ENCODE data around the gene M6PR.

DNA sequence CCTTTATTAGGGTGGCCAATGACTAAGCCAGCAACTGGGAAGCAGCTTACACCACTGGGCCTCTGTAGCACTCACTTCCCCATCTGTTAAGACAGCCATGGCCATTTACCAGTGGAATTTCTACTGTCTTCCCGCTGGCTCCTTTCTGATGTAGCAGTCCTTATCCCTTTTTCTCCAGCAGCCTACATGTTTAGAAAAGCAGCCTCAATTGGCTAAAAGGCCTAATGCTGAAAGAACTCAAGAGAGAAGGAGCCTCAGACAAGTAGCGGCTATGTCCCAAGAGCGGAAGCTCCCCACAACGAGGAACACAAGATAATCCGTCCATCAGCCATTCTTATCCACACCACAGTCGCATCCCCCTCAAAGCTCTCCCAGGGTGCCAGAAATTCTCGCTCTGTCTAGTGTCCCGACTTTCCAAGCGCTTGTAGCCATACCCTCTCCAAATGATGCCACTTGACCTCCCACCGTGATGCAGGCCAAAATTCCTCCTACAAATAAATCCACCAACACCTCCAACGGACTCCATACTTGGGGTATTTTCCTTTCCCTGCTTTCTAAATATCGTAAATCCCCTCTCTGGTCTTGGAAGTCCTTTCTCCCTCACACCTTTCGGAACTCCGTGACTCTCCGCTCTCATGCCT is 624 bp downstream of the M6PR start:
- TF ChIP-seq ARNT (IDR thresholded peaks at IDR 0.05) (no peak), CTBP1 (IDR thresholded peaks at IDR 0.05; ENCODE audit: borderline replicate concordance) (no peak), SP1 (IDR thresholded peaks at IDR 0.05) (no peak), ELF4 (IDR thresholded peaks at IDR 0.05) (no peak), BHLHE40 (IDR thresholded peaks at IDR 0.05; ENCODE audit: borderline replicate concordance) (no peak), TARDBP (IDR thresholded peaks at IDR 0.05) (no peak)

All from HEK293T (cell line).